Right renal pelvis (tissue), 4 donors: ENCODE data around the gene CBLB. TPM values are rescaled to one million over a fixed set of nuclear protein-coding genes. Genes with fewer than 3 reads are reported as not detected.

Source experiments
- DNase-seq, 4 donors: peaks; one replicate each; pipeline ENCODE4 v3.0.0-alpha.2; 2013; ENCODE audit warnings: low read depth in 4 of 4, low spot score in 3 of 4, missing footprints in 1 of 4
- polyA plus RNA-seq, 4 donors: library from polyadenylated mRNA; unstranded; fragments of 120-200 nt; gene quantifications; one replicate each; pipeline ENCODE4 v1.2.1, GENCODE V29; 2013; ENCODE audit not compliant: insufficient read length in 4 of 4

The CBLB gene
- polyA plus RNA-seq, 4 donors, result 42.0 to 59.3 (median 50.5) TPM

DNA sequence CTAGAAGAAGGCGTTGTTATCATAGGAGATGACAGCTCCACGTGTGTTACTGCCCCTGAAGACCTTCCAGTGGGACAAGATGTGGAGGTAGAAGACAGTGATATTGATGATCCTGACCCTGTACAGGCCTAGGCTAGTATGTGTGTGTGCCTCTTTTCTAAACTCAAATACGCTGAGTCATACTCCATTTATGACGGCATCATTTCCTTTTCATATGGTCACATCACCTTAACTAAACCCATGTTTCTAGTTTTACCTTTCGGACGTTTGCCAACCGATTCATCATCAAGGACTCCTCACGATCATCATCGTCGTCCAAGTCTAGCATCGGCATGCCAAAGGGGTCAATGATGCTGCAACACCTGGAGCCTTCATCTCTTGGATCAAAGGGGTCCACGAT is 149.0 kb downstream of the CBLB start:
- no peak for DNase-seq

GRCh38 chr3:105715372-105715771 is 153.4 kb downstream of the CBLB start:
- no peak for DNase-seq

DNA sequence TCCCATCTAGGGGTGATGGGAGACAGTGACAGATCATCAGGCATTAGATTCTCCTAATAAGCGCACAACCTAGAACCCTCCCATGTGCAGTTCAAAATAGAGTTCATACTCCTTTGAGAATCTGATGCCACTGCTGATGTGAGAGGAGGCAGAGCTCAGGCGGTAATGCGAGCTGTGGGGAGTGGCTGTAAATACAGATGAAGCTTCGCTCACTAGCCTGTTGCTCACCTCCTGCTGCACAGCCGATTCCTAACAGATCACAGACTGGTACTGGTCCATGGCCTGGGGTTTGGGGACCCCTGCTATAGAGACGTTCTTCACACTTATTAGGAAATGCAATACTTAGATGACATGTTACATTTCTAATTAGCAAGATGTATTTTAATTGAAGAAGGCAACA is 154.4 kb downstream of the CBLB start:
- DNase-seq, result no peak

DNA sequence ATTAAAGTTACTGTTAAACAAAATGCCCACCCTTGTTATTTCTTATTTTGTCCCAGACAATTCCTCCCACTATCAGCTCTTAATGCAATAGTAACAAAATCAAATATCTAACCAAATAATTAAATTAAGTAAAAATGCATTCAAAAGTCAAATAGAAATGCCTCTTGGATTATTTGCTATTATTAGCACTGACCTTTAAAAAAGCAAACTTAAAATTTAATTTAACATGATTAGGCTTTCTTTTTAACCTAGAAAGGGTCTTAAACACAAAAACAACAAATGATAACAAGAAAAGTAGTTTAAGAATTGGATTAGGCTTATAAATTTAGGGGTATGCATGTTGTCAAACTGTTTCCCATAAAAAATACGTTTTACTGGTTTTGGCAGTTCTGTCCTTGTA is 159.8 kb downstream of the CBLB start:
- DNase-seq, result no peak

- DNase-seq, result no peak
Measured at GRCh38 chr3:105707009-105707408, 161.8 kb downstream of the CBLB start.

GRCh38 chr3:105704726-105705410 is 163.9 kb downstream of the CBLB start:
- DNase-seq, result no peak

DNA sequence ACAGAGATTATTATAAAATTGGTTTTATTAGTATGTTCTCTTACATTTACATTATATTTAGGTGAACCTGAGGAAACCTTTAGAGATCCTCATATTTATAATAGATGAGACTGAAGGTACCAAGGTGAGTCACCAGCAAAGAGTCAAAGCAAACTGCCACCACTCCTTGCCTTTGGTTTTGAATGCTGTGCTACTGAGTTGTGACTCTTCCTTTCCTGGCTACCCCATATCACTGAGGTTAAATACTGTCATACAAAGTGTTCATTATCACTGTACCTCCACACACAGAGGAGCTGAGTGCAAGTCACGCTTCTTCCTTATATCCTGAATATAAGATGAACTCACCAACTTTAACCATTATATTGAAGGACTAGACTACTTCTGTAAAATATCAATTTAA is 168.2 kb downstream of the CBLB start:
- no peak for DNase-seq

DNA sequence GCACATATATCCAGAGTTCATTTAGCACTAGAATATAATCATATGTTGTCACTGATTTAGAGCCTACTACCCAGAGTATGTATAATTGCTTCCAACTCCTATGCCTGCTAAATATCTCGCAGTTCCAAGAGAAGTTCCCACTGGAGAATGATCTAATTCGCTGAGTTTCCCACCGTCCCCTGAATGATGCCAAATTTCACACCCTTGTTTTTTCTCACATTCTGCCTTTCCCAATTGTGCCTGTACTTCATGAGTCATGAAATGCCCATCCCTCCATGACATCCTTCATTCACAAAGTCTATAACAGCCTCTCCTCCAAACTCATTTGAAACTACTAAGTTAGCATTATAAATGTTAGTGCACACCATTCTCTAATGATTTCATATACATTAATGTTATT is 177.2 kb downstream of the CBLB start:
- DNase-seq, result no peak

- DNase-seq, result no peak
Measured at GRCh38 chr3:105691053-105691452, 177.8 kb downstream of the CBLB start.

DNA sequence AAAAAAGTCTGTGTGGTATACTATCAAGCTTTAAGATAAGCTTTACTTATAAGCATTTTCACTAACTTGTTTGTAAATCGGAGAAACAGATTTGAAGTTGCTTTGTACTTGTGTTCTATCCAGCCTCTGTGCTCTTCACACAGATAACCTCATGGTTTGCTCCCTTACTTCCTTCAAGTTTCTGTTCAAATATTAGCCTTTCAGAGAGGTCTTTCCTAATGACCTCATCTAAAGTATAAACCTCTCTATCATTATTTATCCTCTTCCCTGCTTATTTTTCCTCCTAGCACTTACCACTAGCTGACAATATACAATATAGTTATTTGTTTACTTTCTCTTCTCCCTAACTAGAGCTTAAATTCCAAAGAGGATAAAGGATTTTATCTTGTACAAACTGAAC is 180.0 kb downstream of the CBLB start:
- DNase-seq, result no peak

- no peak for DNase-seq
Measured at GRCh38 chr3:105686278-105686897, 182.4 kb downstream of the CBLB start.

DNA sequence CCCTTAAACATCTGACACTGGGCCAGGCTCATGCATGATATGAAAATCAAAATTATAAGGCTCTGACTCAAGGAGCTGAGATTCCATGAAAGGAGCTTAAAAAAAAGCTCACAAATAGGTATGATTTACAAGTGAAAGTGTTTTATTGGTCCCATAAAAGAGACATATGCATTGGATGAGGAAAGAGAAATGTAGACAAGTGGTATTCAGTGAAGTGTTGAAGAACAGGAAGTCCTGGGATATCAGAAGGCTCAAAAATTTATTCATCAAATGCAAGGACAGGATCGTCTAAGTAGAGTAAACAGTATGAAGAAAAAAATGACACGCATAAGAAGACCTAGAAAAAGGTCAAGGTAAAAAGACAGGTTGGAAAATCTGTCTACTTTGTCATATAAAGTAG is 188.9 kb downstream of the CBLB start:
- DNase-seq, result no peak

DNA sequence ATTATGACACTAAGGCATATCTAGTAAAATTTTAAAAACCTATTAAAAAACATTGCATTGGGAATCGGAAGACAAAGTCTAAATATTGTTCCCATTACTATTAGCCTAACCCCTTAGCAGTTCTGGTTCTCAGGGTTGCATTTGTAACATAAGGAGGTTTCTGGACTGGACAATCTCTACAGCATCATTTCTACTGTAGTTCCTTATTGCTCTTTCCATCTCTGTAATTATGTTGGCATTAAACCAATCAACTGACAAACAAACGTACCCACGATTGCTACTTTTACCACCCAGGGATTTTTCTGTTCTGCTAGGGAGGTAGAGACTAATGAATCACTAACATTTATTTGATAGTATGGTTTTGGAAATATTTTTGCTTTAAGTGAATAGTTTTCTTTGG is 190.8 kb downstream of the CBLB start:
- DNase-seq, result no peak

DNA sequence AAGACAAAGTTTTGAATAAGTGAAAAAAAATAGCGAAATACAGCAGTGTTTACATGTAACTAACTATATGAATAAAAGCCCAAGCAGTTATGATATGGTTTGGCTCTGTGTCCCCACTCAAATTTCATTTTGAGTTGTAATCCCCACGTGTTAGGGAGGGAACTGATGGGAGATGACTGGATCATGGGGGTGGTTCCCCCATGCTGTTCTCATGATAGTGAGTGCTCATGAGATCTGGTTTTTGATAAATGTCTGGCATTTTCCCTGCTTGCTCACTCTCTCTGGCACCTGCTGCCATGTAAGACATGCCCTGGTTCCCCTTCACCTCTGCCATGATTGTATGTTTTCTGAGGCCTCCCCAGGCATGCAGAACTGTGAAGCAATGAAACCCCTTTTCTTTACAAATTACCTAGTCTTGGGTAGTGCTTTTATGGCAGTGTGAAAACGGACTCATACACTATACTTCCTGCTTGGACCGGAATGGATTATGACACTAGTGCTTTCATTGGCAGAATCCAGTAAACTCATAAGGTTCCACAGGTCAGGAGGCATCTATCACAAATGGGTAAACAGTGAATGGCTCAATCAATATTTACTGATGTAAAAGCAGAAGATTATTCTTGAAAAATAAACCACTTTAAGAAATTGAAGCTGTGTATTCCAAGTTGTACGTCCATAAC is 192.1 kb downstream of the CBLB start:
- no peak for DNase-seq

GRCh38 chr3:105674437-105675065 is 194.3 kb downstream of the CBLB start:
- DNase-seq, result no peak

GRCh38 chr3:105672996-105673395 is 195.8 kb downstream of the CBLB start:
- no peak for DNase-seq

GRCh38 chr3:105662306-105662705 is 206.5 kb downstream of the CBLB start:
- DNase-seq, result no peak

DNA sequence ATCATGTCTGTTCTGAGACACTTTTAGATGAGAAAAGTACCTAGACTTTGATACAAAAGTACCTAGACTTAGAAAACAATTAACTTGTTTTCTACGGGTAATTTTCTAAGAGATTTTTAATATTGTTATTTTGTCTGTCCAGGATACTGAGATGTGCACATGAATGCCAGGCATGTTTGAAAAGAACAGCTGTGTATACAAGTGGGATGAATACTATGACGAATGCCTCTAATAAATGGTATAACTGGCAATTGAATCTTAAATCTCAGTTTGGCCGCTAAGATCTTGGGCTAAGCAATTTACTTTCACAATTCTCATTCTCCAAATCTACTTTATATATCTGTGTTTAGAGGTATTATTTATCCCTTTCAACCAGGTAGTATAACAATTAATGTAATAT is 207.4 kb downstream of the CBLB start:
- no peak for DNase-seq

DNA sequence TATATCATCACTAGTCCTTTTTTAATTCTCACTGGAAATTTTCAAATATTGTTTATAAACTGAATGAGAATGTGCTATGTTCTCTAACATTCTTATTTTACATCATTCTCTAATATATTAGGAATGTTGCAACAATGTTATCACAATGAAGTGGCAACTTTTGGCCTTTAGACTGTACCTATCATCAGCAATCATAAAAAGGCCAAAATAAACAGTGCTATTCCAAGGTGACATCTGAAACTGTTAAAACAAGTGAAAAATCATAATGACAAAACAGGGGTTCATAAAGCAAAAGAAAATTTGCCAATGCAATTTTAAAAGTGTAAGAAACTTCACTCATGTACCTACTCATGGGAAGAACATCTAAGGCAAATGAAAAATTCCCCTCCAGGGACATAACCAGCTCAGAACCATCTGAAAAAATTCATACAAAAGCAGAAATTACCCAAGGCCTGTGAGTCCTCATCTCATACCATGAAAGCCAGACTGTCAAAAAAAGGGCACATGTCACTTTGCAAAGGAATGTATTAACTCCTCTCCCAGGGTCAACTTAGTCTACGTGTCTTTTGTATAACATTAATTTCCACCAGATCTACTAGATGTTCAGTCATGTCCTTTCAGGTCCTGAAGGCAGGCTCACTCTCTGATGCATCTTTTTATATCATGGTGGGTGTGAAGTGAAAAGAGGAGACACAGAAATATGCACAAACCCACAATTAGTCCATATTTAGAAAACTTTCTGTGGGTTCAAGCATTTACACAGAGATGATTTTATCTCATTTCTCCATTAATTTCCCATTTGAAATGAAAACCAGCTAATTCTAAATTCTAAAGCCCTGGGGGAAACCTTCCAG is 211.9 kb downstream of the CBLB start:
- DNase-seq, result no peak

DNA sequence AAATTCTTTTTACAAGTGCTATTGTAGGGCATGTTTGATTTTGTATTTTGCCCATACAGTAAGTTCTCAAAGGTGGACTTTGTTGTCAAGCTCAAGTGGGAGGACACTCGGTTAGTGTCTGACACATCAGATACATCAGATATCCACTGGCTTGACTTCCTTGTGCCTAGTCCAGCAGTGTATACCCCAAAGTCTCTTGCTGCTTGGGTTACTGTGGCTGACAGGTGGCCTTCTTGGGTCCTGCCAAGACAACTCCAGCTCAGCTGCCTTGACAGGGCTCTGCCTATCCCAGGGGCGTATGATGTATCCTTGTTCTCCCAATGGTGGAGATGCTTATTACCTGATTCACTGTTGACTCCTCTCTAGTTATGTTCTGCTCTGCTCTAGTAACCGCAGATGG is 214.9 kb downstream of the CBLB start:
- DNase-seq, result no peak

DNA sequence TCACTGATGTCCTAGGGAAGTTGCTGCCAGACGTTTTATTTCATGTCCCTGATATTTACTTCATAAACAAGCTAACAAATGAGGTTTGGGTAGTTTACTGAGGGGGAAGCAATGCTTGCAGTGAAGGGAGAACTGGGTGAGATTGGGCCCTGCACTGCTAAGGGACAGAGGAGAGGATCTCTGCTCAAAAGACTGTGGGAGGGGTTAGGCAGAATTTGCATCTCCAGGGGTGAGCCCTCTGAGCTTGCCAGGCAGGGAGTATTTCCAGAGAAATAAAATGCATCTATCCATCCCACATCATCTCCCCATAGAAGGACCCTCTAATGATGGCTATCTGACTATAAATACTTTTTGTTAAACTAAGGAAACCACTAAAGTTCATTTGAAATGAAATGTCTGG is 215.6 kb downstream of the CBLB start:
- DNase-seq, result no peak
